NCI-H460 (cell line): ENCODE measurements around the gene ZCCHC7. TPM values are rescaled to one million over a fixed set of nuclear protein-coding genes. Genes with fewer than 3 reads are reported as not detected.
"Not testable (repeated sequence)": the region's sequence is repeated elsewhere in the genome, so short reads cannot be mapped to it uniquely, and the experiment has no call there.

Experiments used
- DNase-seq: peaks from one replicate; pipeline ENCODE4 v3.0.0-alpha.2; 2016; ENCODE audit warnings: low read depth; ENCODE audit errors: extremely low read depth
- total RNA-seq: library from RNA; depleted of rRNA; stranded (reverse); fragments of >200 nt; shearing (Covaris generic); gene quantifications from 2 replicates; pipeline ENCODE4 v1.2.3, GENCODE V29; 2014

The ZCCHC7 gene
- total RNA-seq, 1 experiment from 2014 or later = 18.9 TPM

DNA sequence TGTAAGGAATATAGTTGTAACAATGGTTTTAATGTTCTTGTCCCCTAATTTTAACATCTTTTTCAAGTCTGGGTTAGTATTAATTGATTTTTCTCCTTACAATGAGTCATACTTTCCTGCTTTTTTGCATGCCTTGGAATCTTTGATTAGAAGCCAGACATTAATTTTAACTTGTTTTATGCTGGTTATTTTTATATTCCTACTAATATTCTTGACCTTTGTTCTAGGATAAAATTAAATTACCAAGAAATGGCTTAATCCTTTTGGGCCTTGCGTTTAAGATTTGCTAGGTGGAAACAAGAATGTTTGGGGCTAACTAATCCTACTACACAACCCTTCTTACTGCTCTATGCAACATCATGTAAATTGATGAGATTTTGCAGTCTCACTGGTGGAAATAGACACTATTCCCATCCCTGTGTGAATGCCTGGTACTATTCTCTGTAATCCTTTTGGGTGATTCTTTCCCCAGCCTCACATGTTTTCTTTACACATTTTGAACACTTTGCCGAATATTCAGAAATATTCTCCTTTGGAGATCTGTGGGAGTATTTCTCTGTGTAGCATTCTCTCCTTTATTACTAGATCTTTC is 47.2 kb downstream of the ZCCHC7 start:
- no peak for DNase-seq

DNA sequence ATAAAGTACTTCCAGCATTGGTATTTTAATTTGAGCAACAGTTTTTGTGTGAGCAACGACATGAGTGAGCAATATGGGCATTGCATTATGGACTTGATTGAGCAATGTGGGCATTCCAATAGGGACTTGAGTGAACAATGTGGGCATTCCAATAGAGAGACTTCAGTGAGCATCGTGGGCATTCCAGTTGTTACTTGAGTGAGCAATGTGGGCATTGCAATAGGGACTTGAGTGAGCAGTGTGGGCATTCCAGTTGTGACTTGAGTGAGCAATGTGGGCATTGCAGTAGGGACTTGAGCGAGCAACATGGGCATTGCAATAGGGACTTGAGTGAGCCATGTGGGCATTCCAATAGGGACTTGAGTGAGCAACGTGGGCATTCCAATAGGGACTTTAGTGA is 52.2 kb downstream of the ZCCHC7 start:
- DNase-seq = no peak

DNA sequence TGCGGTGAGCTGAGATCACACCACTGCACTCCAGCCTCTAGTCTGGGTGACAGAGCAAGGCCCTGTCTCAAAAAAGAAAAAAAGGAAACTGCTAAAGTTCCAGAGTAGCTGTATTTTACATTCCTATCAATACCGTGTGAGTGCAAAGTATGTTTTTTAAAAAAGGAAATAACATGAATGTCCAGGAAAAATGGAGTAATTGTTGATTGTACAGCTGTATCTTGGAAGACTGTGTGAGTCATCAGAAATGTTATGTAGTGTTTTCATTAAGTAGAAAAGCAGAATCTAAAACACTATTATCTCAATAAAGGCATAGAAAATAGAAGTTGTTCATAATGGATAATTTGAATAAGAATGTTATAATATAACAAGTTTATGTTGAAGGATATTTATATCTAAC is 53.9 kb downstream of the ZCCHC7 start:
- DNase-seq = no peak

DNA sequence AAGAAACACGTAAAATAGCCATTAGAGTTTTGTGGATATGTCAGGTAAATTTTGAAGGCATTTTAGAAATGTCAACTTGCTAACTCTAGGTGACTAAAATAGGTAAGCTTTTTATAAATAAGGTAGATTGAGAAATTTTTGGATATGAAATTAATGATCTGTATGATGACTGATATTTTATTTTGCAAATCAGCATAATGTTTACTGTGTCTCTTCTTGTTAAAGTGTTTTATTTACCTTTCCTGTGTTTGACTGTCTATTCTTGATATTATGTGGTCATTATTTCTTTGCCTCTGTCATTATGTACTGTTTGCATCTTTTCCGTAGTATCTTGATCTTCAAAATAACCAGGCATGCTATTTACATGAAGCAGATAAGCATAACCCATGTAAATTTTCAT is 58.4 kb downstream of the ZCCHC7 start:
- no peak for DNase-seq

DNA sequence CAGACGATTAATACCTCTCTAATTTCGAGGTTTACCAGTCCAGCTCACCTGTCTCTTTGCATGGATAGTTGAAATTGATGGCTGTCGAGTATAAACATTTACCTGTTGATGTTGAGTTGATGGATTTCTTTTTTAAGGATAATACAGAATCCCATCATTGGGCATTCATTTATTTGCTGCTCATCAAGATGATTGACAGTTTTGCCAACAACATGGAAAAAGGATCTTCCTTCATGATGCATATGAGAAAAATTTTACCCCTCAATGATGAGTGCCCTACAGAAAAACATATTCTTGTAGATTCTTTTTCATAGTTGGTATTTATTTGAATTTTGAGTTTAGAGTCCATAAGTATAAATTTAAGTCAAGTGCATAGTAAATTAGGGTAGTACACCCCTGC is 59.2 kb downstream of the ZCCHC7 start:
- DNase-seq = no peak

DNA sequence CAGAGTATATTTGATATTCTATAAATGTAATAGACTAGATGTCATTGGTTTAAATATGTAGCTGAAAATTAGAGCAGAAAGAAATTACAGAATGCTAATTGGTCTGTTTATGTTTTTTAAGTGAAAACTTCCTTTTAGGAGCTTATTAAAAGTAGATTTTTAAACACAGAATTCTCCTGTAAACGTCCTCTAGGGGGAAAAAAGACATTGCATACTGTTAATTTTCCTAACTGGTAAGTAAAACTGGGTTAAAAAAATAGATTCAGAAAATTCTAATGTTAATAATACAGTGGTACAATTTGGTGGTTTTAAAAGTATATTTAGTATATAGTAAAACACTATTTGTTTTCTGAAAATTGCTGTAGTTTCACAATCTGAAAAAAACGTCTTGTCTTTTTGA is 59.8 kb downstream of the ZCCHC7 start:
- DNase-seq = no peak

DNA sequence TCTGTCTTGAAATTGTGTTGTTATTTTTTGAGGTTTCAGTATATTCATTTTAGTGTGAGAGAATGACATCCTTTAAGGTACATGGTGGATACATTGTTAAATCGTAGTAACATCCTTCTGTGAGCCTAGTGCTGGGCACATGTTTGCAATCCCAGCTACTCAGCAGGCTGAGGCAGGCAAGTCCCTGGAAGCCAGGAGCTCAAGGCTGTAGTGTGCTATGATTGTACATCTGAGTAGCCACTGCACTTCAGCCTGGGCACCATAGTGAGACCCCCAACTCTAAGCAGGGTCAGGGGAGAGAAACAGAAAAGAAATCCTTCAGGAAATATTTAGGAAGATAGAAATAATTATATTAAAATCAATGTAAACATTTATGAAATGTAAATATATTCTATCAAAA is 62.3 kb downstream of the ZCCHC7 start:
- DNase-seq = no peak

DNA sequence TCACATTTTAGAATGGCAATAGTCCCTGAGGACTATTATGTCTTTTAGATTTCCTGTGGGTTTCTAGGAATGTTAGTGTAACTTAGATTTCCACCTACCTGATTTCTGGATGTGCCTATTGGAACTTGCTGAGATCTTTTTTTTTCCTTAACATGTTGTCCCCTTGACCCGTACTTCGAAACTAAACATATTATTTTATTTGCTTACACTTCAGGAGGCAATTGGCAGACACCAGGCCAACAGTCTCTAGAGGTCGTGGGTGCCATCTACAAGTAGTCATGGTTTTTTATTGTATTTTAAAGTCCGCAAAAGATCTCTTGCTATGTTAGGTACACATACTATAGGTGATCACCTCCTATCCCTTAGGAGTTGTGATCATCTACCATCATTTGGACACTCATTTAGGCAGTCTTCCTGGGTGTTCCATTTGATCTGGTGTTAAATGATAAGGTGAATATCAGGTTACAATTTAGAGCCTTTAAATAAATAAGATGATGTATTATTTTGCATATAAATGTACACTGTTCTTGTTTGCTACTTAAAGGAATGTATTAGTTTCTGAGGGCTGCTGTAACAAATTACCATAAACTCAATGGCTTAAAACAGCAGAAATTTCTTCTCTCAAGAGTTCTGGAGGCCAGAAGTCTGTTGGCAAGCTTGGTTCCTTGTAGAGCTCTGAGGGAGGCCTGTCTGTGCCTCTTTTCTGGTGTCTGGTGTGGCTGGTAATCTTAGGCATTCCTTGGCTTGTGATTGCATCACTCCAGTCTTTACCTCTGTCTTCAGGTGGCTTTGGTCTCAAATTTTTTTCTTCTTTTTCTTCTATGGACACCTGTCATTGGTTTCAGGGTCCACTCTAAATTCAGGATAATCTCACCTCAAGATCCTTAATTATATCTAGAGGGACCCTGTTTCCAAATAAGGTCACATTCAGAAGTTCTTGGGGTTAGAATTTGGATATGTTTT is 64.8 kb downstream of the ZCCHC7 start:
- no peak for DNase-seq

DNA sequence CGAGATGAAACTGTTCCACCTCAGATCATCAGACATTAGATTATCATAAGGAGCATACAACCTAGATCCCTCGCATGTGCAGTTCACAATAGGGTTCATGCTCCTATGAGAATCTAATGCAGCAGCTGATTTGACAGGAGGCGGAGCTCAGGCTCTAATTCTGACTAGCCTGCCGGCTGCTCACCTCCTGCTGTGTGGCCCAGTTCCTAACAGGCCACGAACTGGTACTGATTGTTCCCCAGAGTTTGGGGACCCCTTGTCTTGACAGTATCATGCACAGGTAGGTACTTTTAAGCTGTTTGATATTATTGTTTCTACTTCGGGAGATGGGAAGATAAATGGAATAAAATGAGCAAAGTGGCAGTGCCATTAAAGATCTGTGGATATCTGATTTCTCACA is 66.9 kb downstream of the ZCCHC7 start:
- DNase-seq = no peak

DNA sequence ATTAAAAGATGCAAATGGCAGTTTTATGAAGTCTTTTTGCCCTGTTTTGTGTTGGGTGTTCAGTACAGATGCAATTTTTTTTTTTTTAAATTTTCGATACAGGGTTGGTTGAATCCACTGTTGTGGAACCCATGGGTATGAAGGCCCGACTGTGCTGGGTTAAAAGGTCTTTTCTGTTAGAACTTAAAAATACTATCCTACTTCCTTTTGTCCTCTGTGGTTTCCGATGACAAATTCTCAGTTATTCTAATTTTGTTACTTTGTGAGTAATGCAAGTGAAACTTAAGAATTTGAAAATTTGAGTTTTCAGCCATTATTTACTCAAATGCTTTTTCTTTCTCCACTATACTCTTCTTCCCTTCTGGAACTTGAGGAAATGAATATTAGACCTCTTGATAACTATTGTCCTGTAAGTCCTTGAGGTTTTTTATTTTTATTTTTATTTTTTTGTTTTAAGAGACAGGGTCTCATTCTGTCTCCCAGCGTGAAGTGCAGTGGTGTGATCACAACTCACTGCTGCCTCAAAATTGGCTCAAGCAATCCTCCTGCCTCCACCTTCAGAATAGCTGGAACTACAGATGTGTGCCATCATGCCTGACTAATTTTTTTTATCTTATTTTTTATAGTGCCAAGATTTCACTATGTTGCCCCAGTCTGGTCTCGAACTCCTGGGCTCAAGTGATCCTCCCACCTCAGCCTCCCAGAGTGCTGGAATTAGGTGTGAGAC is 67.5 kb downstream of the ZCCHC7 start:
- DNase-seq = no peak

DNA sequence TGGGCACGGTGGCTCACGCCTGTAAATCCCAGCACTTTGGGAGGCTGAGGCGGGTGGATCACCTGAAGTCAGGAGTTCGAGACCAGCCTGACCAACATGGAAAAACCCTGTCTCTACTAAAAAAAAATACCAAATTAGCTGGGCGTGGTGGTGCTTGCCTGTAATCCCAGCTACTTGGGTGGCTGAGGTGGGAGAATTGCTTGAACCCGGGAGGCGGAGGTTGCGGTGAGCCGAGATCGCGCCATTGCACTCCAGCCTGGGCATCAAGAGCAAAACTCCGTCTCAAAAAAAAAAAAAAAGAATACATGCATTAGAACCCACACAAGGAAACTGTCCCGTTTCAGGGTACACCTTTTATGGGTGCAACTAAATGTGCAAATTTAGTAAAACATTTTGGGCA is 70.4 kb downstream of the ZCCHC7 start:
- DNase-seq = not testable (repeated sequence)

DNA sequence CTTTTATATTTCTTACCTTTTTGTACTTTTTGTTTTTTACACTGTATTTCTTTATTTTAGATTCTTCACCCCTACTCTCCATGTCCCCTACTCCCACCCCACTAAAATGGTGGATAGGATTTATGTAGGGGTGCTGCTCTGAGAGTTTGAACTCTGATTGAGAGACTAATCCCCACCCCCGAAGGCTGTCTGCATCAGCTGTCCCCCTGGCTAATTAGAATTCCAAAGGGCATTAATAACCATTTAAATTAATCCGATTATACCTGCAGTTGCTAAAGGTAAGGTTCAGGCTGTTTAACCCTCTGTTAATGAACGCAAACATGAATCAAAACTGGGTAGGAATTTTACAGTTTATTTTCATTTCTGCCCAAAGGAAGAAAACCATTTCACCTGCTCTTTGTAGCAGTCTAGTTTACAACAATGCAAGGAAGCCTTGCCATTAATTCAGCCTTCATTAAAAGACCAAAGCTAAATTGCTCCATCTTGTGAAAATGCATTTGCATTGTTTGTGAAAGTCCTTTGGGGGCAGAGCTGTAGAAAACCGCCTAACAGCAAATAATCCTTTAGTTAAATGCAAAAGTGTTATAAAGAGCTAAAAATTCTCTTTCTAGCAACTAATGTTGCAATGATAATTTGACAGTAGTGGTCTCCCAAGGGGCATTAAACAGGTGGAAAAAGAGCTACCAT is 71.2 kb downstream of the ZCCHC7 start:
- no peak for DNase-seq

DNA sequence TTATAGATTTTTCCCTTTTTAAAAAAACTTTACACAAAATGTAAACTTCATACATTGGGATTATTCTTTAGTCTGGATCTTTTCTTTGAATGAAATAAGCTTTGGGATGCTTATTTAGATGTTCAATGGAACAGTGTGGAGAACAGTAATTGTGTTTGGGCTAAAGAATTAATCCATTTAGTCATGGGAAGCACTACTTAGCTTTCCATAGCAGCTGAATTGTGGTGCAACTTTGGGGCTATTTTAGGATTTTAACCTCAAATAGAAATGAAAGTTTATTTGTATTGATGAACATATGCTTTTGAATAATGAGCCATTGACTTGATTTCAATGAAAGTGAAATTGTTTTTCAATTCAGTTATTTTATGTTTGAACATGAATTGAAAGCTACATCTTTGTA is 72.4 kb downstream of the ZCCHC7 start:
- DNase-seq = no peak

DNA sequence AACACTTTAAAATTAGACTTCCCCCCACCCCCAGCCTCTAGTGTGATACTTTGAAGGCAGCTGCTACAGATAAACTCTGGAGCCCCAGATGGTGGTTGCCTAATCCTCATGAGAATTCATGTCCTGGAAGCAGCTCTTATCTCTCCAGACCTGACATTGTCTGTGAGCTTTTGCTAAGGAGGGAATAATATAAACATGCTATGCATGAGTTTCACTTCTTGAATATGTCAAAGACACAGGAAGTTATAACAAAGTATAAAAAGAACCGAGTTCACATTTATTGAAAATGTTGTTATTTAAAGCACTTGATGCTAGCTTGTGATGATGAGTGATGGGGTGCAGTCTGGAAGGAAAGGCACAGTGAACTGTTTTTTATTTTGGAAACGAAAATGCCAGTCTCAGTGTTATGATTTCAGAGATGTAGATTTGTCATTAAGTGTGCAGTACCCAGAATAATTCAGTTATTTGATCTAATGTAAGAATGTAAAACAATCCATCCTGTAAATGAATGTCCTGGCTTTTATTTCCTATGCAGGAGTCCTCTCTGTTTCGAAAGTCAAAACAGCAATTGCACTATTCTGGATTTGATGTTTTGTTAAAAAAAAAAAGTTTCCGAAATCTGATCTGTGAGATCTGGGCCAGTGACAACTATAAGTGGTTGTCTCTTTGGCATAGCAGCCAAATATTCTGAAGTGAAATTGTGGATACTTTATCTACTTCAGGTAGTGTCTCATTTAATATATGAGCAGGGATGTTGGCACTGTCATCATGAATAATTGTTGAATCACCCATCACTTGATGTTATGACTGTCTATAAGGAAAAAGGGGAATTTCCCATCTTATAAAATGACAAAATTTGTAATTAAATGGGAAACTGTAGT is 77.0 kb downstream of the ZCCHC7 start:
- DNase-seq = no peak

DNA sequence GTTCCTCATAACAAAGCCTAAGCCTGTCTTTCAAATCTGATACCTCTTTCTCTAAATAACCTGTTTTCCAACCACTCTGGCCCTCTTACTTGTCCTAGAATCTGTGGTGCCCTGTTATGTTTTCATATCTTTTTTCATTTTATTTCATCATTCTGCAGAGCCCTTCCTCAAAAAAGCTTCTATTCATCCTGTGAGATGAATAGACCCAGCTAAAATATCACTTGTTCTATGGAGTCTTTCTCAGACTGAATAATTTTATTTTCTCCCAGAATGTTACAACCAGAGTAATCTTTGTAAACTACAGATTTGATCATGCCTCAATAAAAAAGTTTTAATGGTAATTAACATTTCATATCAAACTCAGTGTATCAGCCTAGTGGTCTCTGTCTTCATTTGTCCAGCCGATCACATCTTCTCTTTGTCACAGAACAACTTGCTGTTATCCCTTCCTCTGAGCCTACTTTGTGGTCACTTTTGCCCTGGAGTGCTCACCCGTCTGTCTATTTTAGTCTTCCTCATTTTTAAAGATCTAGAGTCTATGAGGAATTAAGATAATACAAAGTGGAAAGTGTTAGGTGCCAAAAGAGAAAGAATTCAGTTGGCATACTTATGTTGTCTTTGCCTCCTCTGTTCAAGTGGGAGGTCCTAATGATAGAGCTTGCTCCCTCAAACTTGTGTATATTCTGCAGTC is 77.8 kb downstream of the ZCCHC7 start:
- DNase-seq = no peak

DNA sequence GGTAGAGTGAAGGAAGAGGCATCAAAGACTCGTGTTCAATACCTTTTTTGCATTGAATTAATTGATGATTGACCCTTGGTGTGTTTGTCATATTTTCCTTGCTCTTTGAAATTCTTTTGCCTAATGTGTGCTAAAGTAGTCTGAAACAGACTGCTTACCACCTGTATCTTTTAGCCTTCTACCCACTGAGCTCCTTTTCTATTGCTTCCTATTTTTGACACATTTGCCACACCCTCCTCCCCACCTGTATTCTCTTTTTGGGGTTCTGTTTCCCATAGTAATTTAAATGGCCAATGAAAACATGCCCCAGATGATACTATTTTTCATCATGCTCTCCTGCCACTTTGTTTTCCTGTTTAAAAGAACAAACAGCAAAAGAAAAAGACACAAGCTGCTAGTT is 78.5 kb downstream of the ZCCHC7 start:
- no peak for DNase-seq

DNA sequence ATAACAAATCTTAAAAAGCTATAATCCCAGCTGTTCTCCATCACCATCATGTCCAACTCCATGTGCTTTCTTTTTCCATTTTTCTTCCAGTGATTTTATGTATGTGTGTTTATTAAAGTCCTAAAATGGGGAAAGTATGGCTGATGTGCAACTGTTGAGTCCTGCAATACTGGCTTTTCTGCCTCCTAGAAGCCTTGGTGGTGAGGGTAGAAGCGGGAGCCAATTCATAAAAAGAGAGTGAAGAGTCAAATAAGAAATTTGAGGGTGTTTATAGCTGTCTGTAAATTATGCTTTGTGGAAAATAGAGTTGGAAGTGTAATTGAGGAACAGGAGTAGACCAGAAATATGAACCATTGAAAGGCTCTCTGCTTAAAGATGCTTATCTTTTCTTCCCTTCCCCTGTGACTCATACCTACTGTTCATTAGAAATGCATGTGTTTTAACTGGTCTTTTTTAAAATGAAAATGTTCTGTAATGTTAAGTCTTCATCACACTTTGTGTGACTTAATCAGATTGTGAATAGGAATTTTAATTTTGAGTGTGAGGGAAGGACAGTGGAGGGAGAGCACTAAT is 80.1 kb downstream of the ZCCHC7 start:
- DNase-seq = no peak

DNA sequence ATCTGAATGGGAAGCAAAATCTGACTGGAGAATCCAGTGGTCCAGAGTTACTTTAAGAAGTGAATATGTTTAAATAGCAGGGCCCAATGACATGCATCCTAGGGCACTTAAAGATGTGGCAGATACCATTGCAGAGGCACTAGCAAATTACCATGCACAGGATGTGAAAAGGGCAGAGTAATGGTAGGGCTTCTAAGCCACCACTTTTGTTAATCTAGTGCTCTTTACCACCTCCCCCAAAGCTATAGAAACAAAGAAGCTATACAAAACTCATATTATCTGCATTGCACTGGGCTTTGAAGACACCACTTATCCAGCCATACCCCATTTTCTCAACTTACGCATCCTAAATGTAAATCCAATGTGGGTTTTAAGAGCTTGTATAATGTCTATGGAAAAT is 81.2 kb downstream of the ZCCHC7 start:
- no peak for DNase-seq

DNA sequence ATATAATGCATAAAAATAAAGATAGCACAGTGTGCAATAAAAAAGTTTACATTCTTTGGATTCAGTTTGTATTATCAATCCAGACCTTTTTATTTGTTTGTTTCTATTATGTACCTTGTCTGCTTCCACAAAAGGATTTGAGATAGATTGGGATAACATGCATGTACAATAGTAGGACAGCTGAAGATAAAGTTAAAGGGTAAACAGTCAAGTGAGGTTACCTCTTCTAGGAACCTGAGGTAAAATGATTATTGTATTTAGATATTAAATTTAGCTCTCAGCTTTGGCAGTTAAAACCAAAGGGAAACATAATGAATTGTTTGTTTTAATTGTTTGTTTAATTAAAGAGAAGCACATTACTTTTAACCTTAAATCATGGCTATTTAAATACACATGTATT is 81.7 kb downstream of the ZCCHC7 start:
- no peak for DNase-seq
